ENCODE data around the gene GDPD2. TPM values are rescaled to one million over a fixed set of nuclear protein-coding genes. Genes with fewer than 3 reads are reported as not detected.
A peak's percentile ranks its signal among the peaks of the same experiment; 100 is the strongest.
"Not testable (repeated sequence)": the region's sequence is repeated elsewhere in the genome, so short reads cannot be mapped to it uniquely, and the experiment has no call there.

Gene GDPD2
- not detected for total RNA-seq

- ATAC-seq (no peak), DNase-seq (no peak)
- H3K4me3 Mint-ChIP-seq = no peak within 1 kb of the TSS
- H3K9me3 Mint-ChIP-seq = no peaks in the 10 kb centered on the region
- H3K36me3 Mint-ChIP-seq (ENCODE audit: insufficient read depth) = no peaks in the 10 kb centered on the region
- H3K27me3 Mint-ChIP-seq (ENCODE audit: low read depth) = no peaks in the 10 kb centered on the region
- H3K4me1 Mint-ChIP-seq (ENCODE audit: low read depth) = no peaks in the 10 kb centered on the region
Observed at GRCh38 chrX:70422851-70423341, at the start of gene GDPD2. Gene GDPD2 (plus strand): TSS chrX:70423314. CDS start chrX:70424985, 1,671 bp downstream.

GRCh38 chrX:70386235-70386634 lies 36.9 kb upstream of the GDPD2 start:
- Mint-ChIP-seq H3K4me3 (no peak overlapping the region), H3K36me3 (ENCODE audit: insufficient read depth) (no peaks in the 10 kb centered on the region), H3K27me3 (ENCODE audit: low read depth) (no peaks in the 10 kb centered on the region), H3K9me3 (no peaks in the 10 kb centered on the region), H3K4me1 (ENCODE audit: low read depth) (no peaks in the 10 kb centered on the region)
- no peak for DNase-seq
- no peak for ATAC-seq

GRCh38 chrX:70398899-70399298 lies 24.2 kb upstream of the GDPD2 start:
- no peaks in the 10 kb centered on the region for H3K9me3 Mint-ChIP-seq
- ATAC-seq = peak in 1 of 2 donors; percentile 40
- no peak for DNase-seq
- no peaks in the 10 kb centered on the region for H3K36me3 Mint-ChIP-seq (ENCODE audit: insufficient read depth)
- no peaks in the 10 kb centered on the region for H3K27me3 Mint-ChIP-seq (ENCODE audit: low read depth)
- peaks cover 11% of the 10 kb centered on the region for H3K4me1 Mint-ChIP-seq (ENCODE audit: low read depth)
- no peak overlapping the region for H3K4me3 Mint-ChIP-seq

GRCh38 chrX:70400181-70400580 lies 22.9 kb upstream of the GDPD2 start:
- not testable (repeated sequence) for H3K4me3 Mint-ChIP-seq; ATAC-seq; H3K36me3 Mint-ChIP-seq (ENCODE audit: insufficient read depth); DNase-seq; H3K9me3 Mint-ChIP-seq; H3K27me3 Mint-ChIP-seq (ENCODE audit: low read depth)
- H3K4me1 Mint-ChIP-seq (ENCODE audit: low read depth) = peaks cover 11% of the 10 kb centered on the region

GRCh38 chrX:70402721-70403120 lies 20.4 kb upstream of the GDPD2 start:
- H3K9me3 Mint-ChIP-seq = no peaks in the 10 kb centered on the region

GRCh38 chrX:70405003-70405402 lies 18.1 kb upstream of the GDPD2 start:
- no peaks in the 10 kb centered on the region for H3K27me3 Mint-ChIP-seq (ENCODE audit: low read depth)
- no peaks in the 10 kb centered on the region for H3K36me3 Mint-ChIP-seq (ENCODE audit: insufficient read depth)
- no peaks in the 10 kb centered on the region for H3K9me3 Mint-ChIP-seq

More at GRCh38 chrX:70402721-70403120, 20.4 kb upstream of the GDPD2 start:
- no peaks in the 10 kb centered on the region for H3K27me3 Mint-ChIP-seq (ENCODE audit: low read depth)
- no peaks in the 10 kb centered on the region for H3K36me3 Mint-ChIP-seq (ENCODE audit: insufficient read depth)
- H3K4me3 Mint-ChIP-seq = no peak overlapping the region
- no peak for DNase-seq
- peaks cover 11% of the 10 kb centered on the region for H3K4me1 Mint-ChIP-seq (ENCODE audit: low read depth)
- no peak for ATAC-seq

GRCh38 chrX:70410921-70411320 lies 12.2 kb upstream of the GDPD2 start:
- H3K4me1 Mint-ChIP-seq (ENCODE audit: low read depth) = no peaks in the 10 kb centered on the region
- no peaks in the 10 kb centered on the region for H3K36me3 Mint-ChIP-seq (ENCODE audit: insufficient read depth)
- no peaks in the 10 kb centered on the region for H3K9me3 Mint-ChIP-seq
- no peak overlapping the region for H3K4me3 Mint-ChIP-seq
- no peaks in the 10 kb centered on the region for H3K27me3 Mint-ChIP-seq (ENCODE audit: low read depth)
- DNase-seq (no peak), ATAC-seq (no peak)

More at GRCh38 chrX:70405003-70405402, 18.1 kb upstream of the GDPD2 start:
- Mint-ChIP-seq H3K4me3 (no peak overlapping the region), H3K4me1 (ENCODE audit: low read depth) (no peaks in the 10 kb centered on the region)
- DNase-seq (no peak), ATAC-seq (no peak)

- Mint-ChIP-seq H3K27me3 (ENCODE audit: low read depth) (no peaks in the 10 kb centered on the region), H3K4me1 (ENCODE audit: low read depth) (no peaks in the 10 kb centered on the region), H3K9me3 (no peaks in the 10 kb centered on the region), H3K36me3 (ENCODE audit: insufficient read depth) (no peaks in the 10 kb centered on the region), H3K4me3 (no peak overlapping the region)
- ATAC-seq (no peak), DNase-seq (no peak)
Observed at GRCh38 chrX:70411475-70411874, 11.6 kb upstream of the GDPD2 start.

- ATAC-seq (no peak), DNase-seq (no peak)
- Mint-ChIP-seq H3K36me3 (ENCODE audit: insufficient read depth) (no peaks in the 10 kb centered on the region), H3K9me3 (no peaks in the 10 kb centered on the region), H3K4me3 (no peak overlapping the region), H3K4me1 (ENCODE audit: low read depth) (no peaks in the 10 kb centered on the region), H3K27me3 (ENCODE audit: low read depth) (no peaks in the 10 kb centered on the region)
Observed at GRCh38 chrX:70421618-70422017, 1.5 kb upstream of the GDPD2 start.

- Mint-ChIP-seq H3K27me3 (ENCODE audit: low read depth) (no peaks in the 10 kb centered on the region), H3K36me3 (ENCODE audit: insufficient read depth) (no peaks in the 10 kb centered on the region), H3K4me3 (no peak overlapping the region), H3K4me1 (ENCODE audit: low read depth) (no peaks in the 10 kb centered on the region), H3K9me3 (no peaks in the 10 kb centered on the region)
- ATAC-seq (no peak), DNase-seq (no peak)
Observed at GRCh38 chrX:70423936-70424675, 992 bp downstream of the GDPD2 start.

GRCh38 chrX:70424801-70425200 lies 1.7 kb downstream of the GDPD2 start:
- DNase-seq (no peak), ATAC-seq (no peak)
- no peaks in the 10 kb centered on the region for H3K9me3 Mint-ChIP-seq
- H3K27me3 Mint-ChIP-seq (ENCODE audit: low read depth) = no peaks in the 10 kb centered on the region
- H3K4me1 Mint-ChIP-seq (ENCODE audit: low read depth) = no peaks in the 10 kb centered on the region
- no peak overlapping the region for H3K4me3 Mint-ChIP-seq
- no peaks in the 10 kb centered on the region for H3K36me3 Mint-ChIP-seq (ENCODE audit: insufficient read depth)

- no peaks in the 10 kb centered on the region for H3K36me3 Mint-ChIP-seq (ENCODE audit: insufficient read depth)
- DNase-seq = no peak
- no peaks in the 10 kb centered on the region for H3K27me3 Mint-ChIP-seq (ENCODE audit: low read depth)
- ATAC-seq = no peak
- no peaks in the 10 kb centered on the region for H3K4me1 Mint-ChIP-seq (ENCODE audit: low read depth)
- H3K9me3 Mint-ChIP-seq = no peaks in the 10 kb centered on the region
- H3K4me3 Mint-ChIP-seq = no peak overlapping the region
Observed at GRCh38 chrX:70426286-70427278, 3.5 kb downstream of the GDPD2 start.

- Mint-ChIP-seq H3K27me3 (ENCODE audit: low read depth) (no peaks in the 10 kb centered on the region), H3K36me3 (ENCODE audit: insufficient read depth) (no peaks in the 10 kb centered on the region)
- ATAC-seq = no peak
Observed at GRCh38 chrX:70427365-70427764, 4.3 kb downstream of the GDPD2 start.

GRCh38 chrX:70429759-70430158 lies 6.6 kb downstream of the GDPD2 start:
- Mint-ChIP-seq H3K27me3 (ENCODE audit: low read depth) (no peaks in the 10 kb centered on the region), H3K36me3 (ENCODE audit: insufficient read depth) (no peaks in the 10 kb centered on the region), H3K4me1 (ENCODE audit: low read depth) (peaks cover 3% of the 10 kb centered on the region), H3K4me3 (no peak overlapping the region), H3K9me3 (no peaks in the 10 kb centered on the region)
- ATAC-seq (no peak), DNase-seq (no peak)

More at GRCh38 chrX:70427365-70427764, 4.3 kb downstream of the GDPD2 start:
- Mint-ChIP-seq H3K9me3 (no peaks in the 10 kb centered on the region), H3K4me1 (ENCODE audit: low read depth) (no peaks in the 10 kb centered on the region), H3K4me3 (no peak overlapping the region)
- no peak for DNase-seq
